H9 (cell line): ENCODE data around the gene COL27A1. TPM values are rescaled to one million over a fixed set of nuclear protein-coding genes. Genes with fewer than 3 reads are reported as not detected.

Experiments
- DNase-seq: peaks from one replicate; pipeline ENCODE4 v3.0.0-alpha.2; 2017
- H2AFZ ChIP-seq: one replicate; pipeline ENCODE4 v1.6.1; 2013; ENCODE audit warnings: mild to moderate bottlenecking, low read length, control low read depth, moderate library complexity
- H2AK5ac ChIP-seq: 2 replicates; pipeline ENCODE4 v1.6.1; 2013; ENCODE audit warnings: low read length, control low read depth, mixed read lengths; ENCODE audit not compliant: insufficient read length
- H2BK120ac ChIP-seq: one replicate; pipeline ENCODE4 v1.6.1; 2013; ENCODE audit warnings: low read depth, mild to moderate bottlenecking, low read length, control low read depth, inconsistent platforms; ENCODE audit not compliant: poor library complexity, severe bottlenecking
- H2BK12ac ChIP-seq: 2 replicates; pipeline ENCODE4 v1.6.1; 2013; ENCODE audit warnings: low read length, control low read depth, mixed read lengths, low read depth; ENCODE audit not compliant: insufficient read length
- H2BK15ac ChIP-seq: 2 replicates; pipeline ENCODE4 v1.6.1; 2013; ENCODE audit warnings: low read depth, low read length, control low read depth
- H2BK20ac ChIP-seq: one replicate; pipeline ENCODE4 v1.6.1; 2013; ENCODE audit warnings: low read depth, mild to moderate bottlenecking, low read length, control low read depth, inconsistent platforms; ENCODE audit not compliant: poor library complexity, severe bottlenecking
- H2BK5ac ChIP-seq: 2 replicates; pipeline ENCODE4 v1.6.1; 2013; ENCODE audit warnings: low read length, control low read depth, mixed read lengths; ENCODE audit not compliant: insufficient read length
- H3K14ac ChIP-seq: 2 replicates; pipeline ENCODE4 v1.6.1; 2013; ENCODE audit warnings: low read length, control low read depth; ENCODE audit not compliant: insufficient read depth
- H3K18ac ChIP-seq: 2 replicates; pipeline ENCODE4 v1.6.1; 2013; ENCODE audit warnings: low read depth, mild to moderate bottlenecking, mixed read lengths, low read length, control low read depth; ENCODE audit not compliant: insufficient read length
- H3K23ac ChIP-seq: 2 replicates; pipeline ENCODE4 v1.6.1; 2013; ENCODE audit warnings: low read length, control low read depth, mixed read lengths, low read depth; ENCODE audit not compliant: insufficient read length
- H3K23me2 ChIP-seq: 2 replicates; pipeline ENCODE4 v1.6.1; 2013; ENCODE audit warnings: low read depth, mild to moderate bottlenecking, mixed read lengths, low read length, control low read depth; ENCODE audit not compliant: insufficient read length, poor library complexity, severe bottlenecking
- H3K27ac ChIP-seq: 2 replicates; pipeline ENCODE4 v1.5.1; 2013; ENCODE audit warnings: low read length, control low read depth, mixed read lengths, low read depth; ENCODE audit not compliant: insufficient read length
- H3K27me3 ChIP-seq: 2 replicates; pipeline ENCODE4 v1.6.1; 2013; ENCODE audit warnings: low read length, control low read depth, inconsistent platforms; ENCODE audit not compliant: insufficient read depth
- H3K4ac ChIP-seq: 2 replicates; pipeline ENCODE4 v1.6.1; 2013; ENCODE audit warnings: low read depth, mild to moderate bottlenecking, control low read depth, inconsistent platforms, low read length, moderate library complexity
- H3K4me1 ChIP-seq: 2 replicates; pipeline ENCODE4 v1.6.1; 2013; ENCODE audit warnings: low read length, control low read depth, inconsistent platforms; ENCODE audit not compliant: insufficient read depth
- H3K4me2 ChIP-seq: 2 replicates; pipeline ENCODE4 v1.6.1; 2013; ENCODE audit warnings: low read length, control low read depth, mixed read lengths; ENCODE audit not compliant: insufficient read length, insufficient read depth
- H3K56ac ChIP-seq: 2 replicates; pipeline ENCODE4 v1.6.1; 2013; ENCODE audit warnings: low read depth, mild to moderate bottlenecking, mixed read lengths, low read length, control low read depth; ENCODE audit not compliant: insufficient read length
- H3K79me1 ChIP-seq: 2 replicates; pipeline ENCODE4 v1.6.1; 2013; ENCODE audit warnings: low read depth, mild to moderate bottlenecking, moderate library complexity, low read length, control low read depth, inconsistent platforms; ENCODE audit not compliant: insufficient read depth, poor library complexity, severe bottlenecking
- H3K79me2 ChIP-seq: 2 replicates; pipeline ENCODE4 v1.6.1; 2013; ENCODE audit warnings: low read length, control low read depth, inconsistent platforms; ENCODE audit not compliant: insufficient read depth
- H3K9ac ChIP-seq: 2 replicates; pipeline ENCODE4 v1.6.1; 2013; ENCODE audit warnings: low read length, control low read depth, mixed read lengths; ENCODE audit not compliant: insufficient read length; ENCODE audit errors: extremely low read depth
- H3K9me3 ChIP-seq: one replicate; pipeline ENCODE4 v1.6.1; 2013; ENCODE audit warnings: low read depth, low read length, inconsistent platforms; ENCODE audit not compliant: control insufficient read depth
- H3T11ph ChIP-seq: one replicate; pipeline ENCODE4 v1.6.1; 2013; ENCODE audit warnings: mild to moderate bottlenecking, low read length, control low read depth, inconsistent platforms
- H4K20me1 ChIP-seq: one replicate; pipeline ENCODE4 v1.6.1; 2013; ENCODE audit not compliant: control insufficient read depth, insufficient read length, insufficient read depth
- H4K5ac ChIP-seq: 2 replicates; pipeline ENCODE4 v1.6.1; 2013; ENCODE audit warnings: low read depth, mild to moderate bottlenecking, mixed read lengths, low read length, control low read depth; ENCODE audit not compliant: insufficient read length
- H4K8ac ChIP-seq: replicated peaks from 2 replicates; pipeline ENCODE4 v1.6.1; 2013; ENCODE audit warnings: low read length, control low read depth, mixed read lengths, low read depth; ENCODE audit not compliant: insufficient read length
- H4K91ac ChIP-seq: 2 replicates; pipeline ENCODE4 v1.6.1; 2013; ENCODE audit warnings: low read depth, mild to moderate bottlenecking, moderate library complexity, mixed read lengths, low read length, control low read depth; ENCODE audit not compliant: insufficient read length
- H3K27ac Mint-ChIP-seq, 3 experiments: 2 replicates in 2 of 3; 3 replicates in 1 of 3; pipeline ENCODE4 v1.8.0; 2020 to 2021; ENCODE audit warnings: mixed read lengths in 3 of 3, mild to moderate bottlenecking in 1 of 3, moderate library complexity in 1 of 3
- H3K27me3 Mint-ChIP-seq: 2 replicates; pipeline ENCODE4 v1.8.0; 2021; ENCODE audit warnings: low read depth, mild to moderate bottlenecking, moderate library complexity, mixed read lengths
- H3K36me3 Mint-ChIP-seq, 3 experiments: 2 replicates in 2 of 3; 3 replicates in 1 of 3; pipeline ENCODE4 v1.8.0; 2020 to 2021; ENCODE audit warnings: low read depth in 3 of 3, mixed read lengths in 3 of 3; ENCODE audit not compliant: insufficient read depth in 1 of 3
- H3K4me1 Mint-ChIP-seq, 2 experiments: 2 replicates each; pipeline ENCODE4 v1.8.0; 2020; ENCODE audit warnings: mixed read lengths in 2 of 2
- H3K4me3 Mint-ChIP-seq, 2 experiments: 2 replicates in 1 of 2; 3 replicates in 1 of 2; pipeline ENCODE4 v1.8.0; 2020 to 2021; ENCODE audit warnings: mild to moderate bottlenecking in 2 of 2, mixed read lengths in 2 of 2, moderate library complexity in 1 of 2
- H3K9me3 Mint-ChIP-seq, 2 experiments: 2 replicates in 1 of 2; 3 replicates in 1 of 2; pipeline ENCODE4 v1.8.0; 2020; ENCODE audit warnings: mild to moderate bottlenecking in 2 of 2, mixed read lengths in 2 of 2, moderate library complexity in 1 of 2
- WGBS: extraction: QIAGEN DNeasy Blood & Tissue Kit; methylation state at CpG from one replicate; pipeline ENCODE4 v1.1.7; 2013; ENCODE audit warnings: missing lambda C conversion rate, low lambda C conversion rate, mixed read lengths; ENCODE audit not compliant: insufficient read length; ENCODE audit errors: extremely low coverage; 5-methylcytosine and 5-hydroxymethylcytosine counted together
- total RNA-seq: library from RNA; stranded (reverse); gene quantifications from 2 replicates; pipeline ENCODE4 v1.2.1, GENCODE V29; 2021
- TF ChIP-seq, protein P1 (sequence below): fragments of 200-600 bp; sonication (generic); conservative IDR thresholded peaks from 3 replicates; pipeline ENCODE4 v1.8.0; 2021; ENCODE audit warnings: antibody characterized with exemption, mild to moderate bottlenecking

COL27A1 gene
- total RNA-seq, 1 experiment from 2014 or later = 17.9 TPM

DNA sequence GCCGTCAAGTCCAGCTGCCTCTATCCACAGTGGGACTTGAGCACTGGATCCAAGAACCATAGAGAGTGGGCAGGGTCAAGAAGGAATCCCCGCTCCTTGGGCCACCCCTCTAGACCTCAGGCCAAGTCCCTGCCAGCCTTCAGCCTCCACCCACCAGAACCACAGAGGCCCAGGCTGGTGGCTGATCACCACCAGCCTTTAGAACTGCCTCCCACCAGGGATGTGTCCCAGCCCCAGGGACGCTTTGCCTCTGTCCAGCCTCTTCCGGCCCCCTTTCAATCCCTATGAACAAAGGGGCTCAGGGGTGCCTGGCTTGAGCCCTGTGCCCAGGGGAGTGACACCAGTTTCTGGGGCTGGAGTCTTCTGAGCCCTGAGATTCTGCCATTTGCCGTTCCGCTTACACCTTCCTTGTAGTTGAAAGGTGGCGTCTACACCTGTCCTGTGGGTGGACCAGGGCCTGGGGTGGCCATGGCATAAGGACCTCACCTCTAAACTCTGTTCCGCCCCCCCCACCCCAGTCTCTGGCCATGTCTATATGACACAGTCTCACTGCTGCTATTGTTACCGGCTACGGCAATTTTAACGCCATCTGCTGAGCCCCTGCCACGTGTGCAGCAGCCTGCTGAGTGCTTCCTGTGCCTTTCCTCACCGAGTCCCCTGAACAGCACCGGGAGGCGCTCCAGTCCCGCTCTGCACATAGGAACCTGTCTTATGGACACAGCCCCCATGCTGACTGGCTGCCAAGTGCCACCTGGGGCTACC lies 131.8 kb downstream of the COL27A1 start:
- Histone ChIP-seq H2BK5ac (no peak overlapping the region), H3K27ac (no peak overlapping the region), H3T11ph (no peak overlapping the region), H2AFZ (no peak overlapping the region), H3K9me3 (no peaks in the 10 kb centered on the region), H4K5ac (no peak overlapping the region), H3K4me2 (no peak overlapping the region), H3K4me1 (0 out of 2 replicates have a peak, but pooled peaks cover 3% of the 10 kb centered on the region), H3K4ac (no peak overlapping the region), H3K79me2 (no peaks in the 10 kb centered on the region), H3K18ac (no peak overlapping the region), H3K23ac (no peak overlapping the region), H2BK120ac (no peak overlapping the region), H2BK12ac (no peak overlapping the region), H3K14ac (no peak overlapping the region), H3K27me3 (no peaks in the 10 kb centered on the region), H3K23me2 (no peaks in the 10 kb centered on the region), H2BK20ac (no peak overlapping the region), H2AK5ac (no peak overlapping the region), H4K20me1 (no peaks in the 10 kb centered on the region), H4K91ac (no peak overlapping the region), H3K79me1 (no peaks in the 10 kb centered on the region), H3K9ac (no peak overlapping the region), H3K56ac (no peak overlapping the region), H4K8ac (no peak overlapping the region), H2BK15ac (no peak overlapping the region)
- H3K4me3 Mint-ChIP-seq = no peak overlapping the region
- H3K27me3 Mint-ChIP-seq = no peaks in the 10 kb centered on the region
- peak overlapping the region in 1 of 3 experiments; percentile 39; a peak in 1 of 7 replicates for H3K27ac Mint-ChIP-seq
- H3K36me3 Mint-ChIP-seq = peaks cover 0 to 7% (median 4%) of the 10 kb centered on the region in 3 experiments; a peak in 5 of 7 replicates
- H3K4me1 Mint-ChIP-seq = peaks cover 14 to 29% of the 10 kb centered on the region in 2 experiments
- no peaks in the 10 kb centered on the region; a peak in 1 of 5 replicates for H3K9me3 Mint-ChIP-seq
- TF ChIP-seq, protein P1, sequence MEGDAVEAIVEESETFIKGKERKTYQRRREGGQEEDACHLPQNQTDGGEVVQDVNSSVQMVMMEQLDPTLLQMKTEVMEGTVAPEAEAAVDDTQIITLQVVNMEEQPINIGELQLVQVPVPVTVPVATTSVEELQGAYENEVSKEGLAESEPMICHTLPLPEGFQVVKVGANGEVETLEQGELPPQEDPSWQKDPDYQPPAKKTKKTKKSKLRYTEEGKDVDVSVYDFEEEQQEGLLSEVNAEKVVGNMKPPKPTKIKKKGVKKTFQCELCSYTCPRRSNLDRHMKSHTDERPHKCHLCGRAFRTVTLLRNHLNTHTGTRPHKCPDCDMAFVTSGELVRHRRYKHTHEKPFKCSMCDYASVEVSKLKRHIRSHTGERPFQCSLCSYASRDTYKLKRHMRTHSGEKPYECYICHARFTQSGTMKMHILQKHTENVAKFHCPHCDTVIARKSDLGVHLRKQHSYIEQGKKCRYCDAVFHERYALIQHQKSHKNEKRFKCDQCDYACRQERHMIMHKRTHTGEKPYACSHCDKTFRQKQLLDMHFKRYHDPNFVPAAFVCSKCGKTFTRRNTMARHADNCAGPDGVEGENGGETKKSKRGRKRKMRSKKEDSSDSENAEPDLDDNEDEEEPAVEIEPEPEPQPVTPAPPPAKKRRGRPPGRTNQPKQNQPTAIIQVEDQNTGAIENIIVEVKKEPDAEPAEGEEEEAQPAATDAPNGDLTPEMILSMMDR = no peak
- DNase-seq = peak; percentile 29
- WGBS = no CpG with 5 or more reads among the region's 16 CpGs
